GM23338 (cell line): ENCODE data around the gene CCR6. TPM values are rescaled to one million over a fixed set of nuclear protein-coding genes. Genes with fewer than 3 reads are reported as not detected.

ENCODE experiments used
- ATAC-seq: fragments of 200-7000 bp; cut with Tn5 transposase; 3 replicates; pipeline ENCODE4 v1.9.1; 2020
- DNase-seq: peaks from one replicate; pipeline ENCODE4 v3.0.0-alpha.2; 2015; ENCODE audit warnings: low spot score
- H2AFZ ChIP-seq: fragments of 200-600 bp; sonication (generic); 2 replicates; pipeline ENCODE4 v1.8.0; 2016; ENCODE audit warnings: antibody characterized with exemption, mild to moderate bottlenecking, moderate library complexity
- H3F3A ChIP-seq: fragments of 200-600 bp; sonication (generic); replicated peaks from 2 replicates; pipeline ENCODE4 v1.8.0; 2017; ENCODE audit warnings: antibody characterized with exemption, mixed run types, low read depth
- H3K27ac ChIP-seq: fragments of 200-600 bp; sonication (generic); 2 replicates; pipeline ENCODE4 v1.6.1; 2016; ENCODE audit warnings: low read depth
- H3K27me3 ChIP-seq: fragments of 200-600 bp; sonication (generic); 2 replicates; pipeline ENCODE4 v1.8.0; 2016; ENCODE audit warnings: mild to moderate bottlenecking, mixed run types, moderate library complexity; ENCODE audit not compliant: insufficient read depth
- H3K36me3 ChIP-seq: fragments of 200-600 bp; sonication (generic); 2 replicates; pipeline ENCODE4 v1.8.0; 2016; ENCODE audit warnings: mild to moderate bottlenecking; ENCODE audit not compliant: insufficient read depth
- H3K4me1 ChIP-seq: fragments of 200-600 bp; sonication (generic); 2 replicates; pipeline ENCODE4 v1.8.0; 2016; ENCODE audit warnings: mild to moderate bottlenecking, moderate library complexity; ENCODE audit not compliant: insufficient read depth
- H3K4me2 ChIP-seq: fragments of 200-600 bp; sonication (generic); 2 replicates; pipeline ENCODE4 v1.7.1; 2017; ENCODE audit warnings: mixed run types
- H3K4me3 ChIP-seq: fragments of 200-600 bp; sonication (generic); 2 replicates; pipeline ENCODE4 v1.6.1; 2016; ENCODE audit warnings: mixed run types
- H3K79me2 ChIP-seq: fragments of 200-600 bp; sonication (generic); replicated peaks from 2 replicates; pipeline ENCODE4 v1.8.0; 2017; ENCODE audit warnings: mild to moderate bottlenecking; ENCODE audit not compliant: insufficient read depth
- H3K9me2 ChIP-seq: fragments of 200-600 bp; sonication (generic); 2 replicates; pipeline ENCODE4 v1.8.0; 2017; ENCODE audit not compliant: insufficient read depth
- H4K20me1 ChIP-seq: fragments of 200-600 bp; sonication (generic); replicated peaks from 2 replicates; pipeline ENCODE4 v1.8.0; 2017; ENCODE audit warnings: mild to moderate bottlenecking; ENCODE audit not compliant: insufficient read depth
- H3K27ac Mint-ChIP-seq: 2 replicates; pipeline ENCODE4 v1.8.0; 2020; ENCODE audit warnings: inconsistent platforms, mild to moderate bottlenecking, moderate library complexity, mixed read lengths
- H3K27me3 Mint-ChIP-seq: 3 replicates; pipeline ENCODE4 v1.8.0; 2022; ENCODE audit warnings: low read depth, mild to moderate bottlenecking, moderate library complexity, mixed read lengths, inconsistent platforms; ENCODE audit not compliant: insufficient read depth, poor library complexity
- H3K36me3 Mint-ChIP-seq: 3 replicates; pipeline ENCODE4 v1.8.0; 2021; ENCODE audit warnings: low read depth, mild to moderate bottlenecking, inconsistent platforms, moderate library complexity, mixed read lengths
- H3K4me1 Mint-ChIP-seq: 3 replicates; pipeline ENCODE4 v1.8.0; 2020; ENCODE audit warnings: mild to moderate bottlenecking, inconsistent platforms, mixed read lengths
- H3K4me3 Mint-ChIP-seq: 3 replicates; pipeline ENCODE4 v1.8.0; 2021; ENCODE audit warnings: moderate library complexity, mild to moderate bottlenecking, inconsistent platforms, mixed read lengths
- H3K9me3 Mint-ChIP-seq: 3 replicates; pipeline ENCODE4 v1.8.0; 2020; ENCODE audit warnings: moderate library complexity, mild to moderate bottlenecking, inconsistent platforms, mixed read lengths
- CREB1 ChIP-seq: fragments of 250-450 bp; sonication (Bioruptor Pico); IDR thresholded peaks from 2 replicates; pipeline ENCODE4 v1.5.0; 2020; ENCODE audit warnings: low read depth, mild to moderate bottlenecking, moderate library complexity
- CTCF ChIP-seq, 2 experiments: fragments of 200-600 bp in 1 of 2; sonication (generic) in 1 of 2; conservative IDR thresholded peaks; 2 replicates each; pipeline versions ENCODE4 v1.5.1 to v1.6.1; 2016 to 2017; ENCODE audit warnings: antibody characterized with exemption in 2 of 2, low read depth in 2 of 2, mild to moderate bottlenecking in 2 of 2, moderate library complexity in 1 of 2
- ETS1 ChIP-seq: IDR thresholded peaks from 2 replicates; pipeline ENCODE4 v1.6.1; 2016; ENCODE audit warnings: antibody characterized with exemption
- EZH2 ChIP-seq: fragments of 200-600 bp; sonication (generic); IDR thresholded peaks from one replicate; pipeline ENCODE4 v1.8.0; 2017; ENCODE audit warnings: antibody characterized with exemption, mild to moderate bottlenecking, low read depth; ENCODE audit not compliant: unreplicated experiment
- EZH2phosphoT487 ChIP-seq: fragments of 200-600 bp; sonication (generic); IDR thresholded peaks from one replicate; pipeline ENCODE4 v1.8.1; 2018; ENCODE audit warnings: antibody characterized with exemption; ENCODE audit not compliant: unreplicated experiment
- JUNB ChIP-seq: IDR thresholded peaks from one replicate; pipeline ENCODE4 v1.6.1; 2016; ENCODE audit warnings: antibody characterized with exemption; ENCODE audit not compliant: unreplicated experiment
- NANOG ChIP-seq: IDR thresholded peaks from 2 replicates; pipeline ENCODE4 v1.6.1; 2016; ENCODE audit warnings: antibody characterized with exemption, borderline replicate concordance
- POLR2AphosphoS5 ChIP-seq: IDR thresholded peaks from 2 replicates; pipeline ENCODE4 v1.6.1; 2016; ENCODE audit warnings: antibody characterized with exemption, low read depth
- REST ChIP-seq: IDR thresholded peaks from one replicate; pipeline ENCODE4 v1.6.1; 2018; ENCODE audit warnings: antibody characterized with exemption; ENCODE audit not compliant: unreplicated experiment
- STAT1 ChIP-seq: IDR thresholded peaks from one replicate; pipeline ENCODE4 v1.6.1; 2016; ENCODE audit warnings: antibody characterized with exemption; ENCODE audit not compliant: unreplicated experiment
- ZNF114 ChIP-seq: fragments of 250-450 bp; sonication (Bioruptor Pico); IDR thresholded peaks from 2 replicates; pipeline ENCODE4 v1.5.0; 2020; ENCODE audit warnings: mild to moderate bottlenecking, moderate library complexity
- ZNF331 ChIP-seq: fragments of 250-450 bp; sonication (Bioruptor Pico); IDR thresholded peaks from 2 replicates; pipeline ENCODE4 v1.5.0; 2020; ENCODE audit warnings: low read depth, mild to moderate bottlenecking, moderate library complexity
- ZNF462 ChIP-seq: fragments of 250-450 bp; sonication (Bioruptor Pico); IDR thresholded peaks from 2 replicates; pipeline ENCODE4 v1.5.0; 2020; ENCODE audit warnings: mild to moderate bottlenecking, moderate library complexity
- polyA plus RNA-seq: library from polyadenylated mRNA; unstranded; fragments of >200 nt; fragmentation: Nextera tagmentation; extraction: Ambion mirVana; gene quantifications from 2 replicates; pipeline ENCODE4 v1.2.1, GENCODE V29; 2016
- total RNA-seq: library from RNA; depleted of rRNA; stranded (reverse); fragments of >200 nt; shearing (Covaris generic); gene quantifications from 2 replicates; pipeline ENCODE4 v1.2.3, GENCODE V29; 2014

The CCR6 gene
- total and polyA plus RNA-seq, 2 experiments from 2014 or later, result not detected

GRCh38 chr6:167137081-167137480, 14.2 kb downstream of the CCR6 start:
- Mint-ChIP-seq H3K36me3 (no peaks in the 10 kb centered on the region), H3K27me3 (no peaks in the 10 kb centered on the region), H3K27ac (no peak overlapping the region), H3K9me3 (no peaks in the 10 kb centered on the region), H3K4me1 (peaks cover 21% of the 10 kb centered on the region), H3K4me3 (no peak overlapping the region)
- no peaks in the 10 kb centered on the region for H3K9me2 ChIP-seq
- ATAC-seq (no peak), DNase-seq (no peak)
- H3K4me3 ChIP-seq, result no peak overlapping the region
- no peaks in the 10 kb centered on the region for H3F3A ChIP-seq
- H3K4me1 ChIP-seq, result peaks cover 21% of the 10 kb centered on the region
- H3K27ac ChIP-seq, result no peak overlapping the region
- TF ChIP-seq ZNF462 (CRISPR knock-in tag) (no peak), CTCF (conservative IDR thresholded peaks at IDR 0.05; ENCODE audit: low read depth in 2 of 2) (no peak), JUNB (no peak), CREB1 (CRISPR knock-in tag) (no peak), ETS1 (no peak), EZH2 (no peak), STAT1 (no peak), REST (no peak), ZNF114 (CRISPR knock-in tag) (no peak), POLR2AphosphoS5 (no peak), ZNF331 (CRISPR knock-in tag) (no peak), EZH2phosphoT487 (no peak), NANOG (no peak)
- no peaks in the 10 kb centered on the region for H3K27me3 ChIP-seq
- no peaks in the 10 kb centered on the region for H3K79me2 ChIP-seq
- no peak overlapping the region for H2AFZ ChIP-seq
- H3K36me3 ChIP-seq, result no peaks in the 10 kb centered on the region
- H4K20me1 ChIP-seq, result no peaks in the 10 kb centered on the region
- H3K4me2 ChIP-seq, result no peak overlapping the region
